GM12878 (cell line): ENCODE data around the gene NUP210L. TPM values are rescaled to one million over a fixed set of nuclear protein-coding genes. Genes with fewer than 3 reads are reported as not detected.

ENCODE experiments used
- ATAC-seq: fragments of 200-7000 bp; cut with Tn5 transposase; 3 replicates; pipeline ENCODE4 v1.9.1; 2020; ENCODE audit warnings: mild to moderate bottlenecking, moderate library complexity
- BruUV-seq: library from RNA; stranded (reverse); fragments of 400-500 nt; replicated peaks from 2 replicates; lab custom pipeline; 2021; lab: Mats Ljungman, UMichigan
- CTCF ChIA-PET: fragments of 300-600 bp; sonication (Branson Sonifier 250); formaldehyde crosslinking; extraction: SDS; loops from one replicate; lab custom pipeline; 2021; ENCODE audit warnings: inconsistent platforms; lab: Yijun Ruan, JAX
- POLR2A ChIA-PET: fragments of 350-600 bp; formaldehyde crosslinking; extraction: SDS; loops from one replicate; lab custom pipeline; 2021; ENCODE audit warnings: inconsistent platforms; lab: Charles Lee
- RAD21 ChIA-PET: fragments of 300-600 bp; sonication (Branson Sonifier 250); formaldehyde crosslinking; loops from one replicate; lab custom pipeline; 2023; ENCODE audit warnings: antibody characterized with exemption; ENCODE audit not compliant: unreplicated experiment; lab: Charles Lee
- SMC1A ChIA-PET: fragments of 300-600 bp; sonication (Branson Sonifier 250); formaldehyde crosslinking; loops from one replicate; lab custom pipeline; 2023; ENCODE audit not compliant: unreplicated experiment, uncharacterized antibody; lab: Charles Lee
- DNase-seq: peaks from one replicate; pipeline ENCODE4 v3.0.0-alpha.2; 2011; ENCODE audit warnings: low read depth, low spot score
- FAIRE-seq: peaks from 3 replicates; lab custom pipeline; 2011; peaks lifted over from hg19 to GRCh38; lab: Jason Lieb, UNC
- H2AFZ ChIP-seq: 2 replicates; pipeline ENCODE4 v1.6.0; 2011; ENCODE audit warnings: low read depth, low read length, control low read depth; ENCODE audit not compliant: control insufficient read depth
- H3K27ac ChIP-seq: 2 replicates; pipeline ENCODE4 v1.5.1; 2011; ENCODE audit warnings: control low read depth; ENCODE audit not compliant: control insufficient read depth, insufficient read depth
- H3K27me3 ChIP-seq, 2 experiments: replicated peaks in 1 of 2; 2 replicates each; pipeline versions ENCODE4 v1.6.0 to v1.6.1; 2011; ENCODE audit warnings: low read length in 1 of 2; ENCODE audit not compliant: control insufficient read depth in 2 of 2, insufficient read depth in 2 of 2
- H3K36me3 ChIP-seq, 2 experiments: 2 replicates each; pipeline ENCODE4 v1.5.1; 2011; ENCODE audit warnings: low read length in 1 of 2; ENCODE audit not compliant: control insufficient read depth in 2 of 2, insufficient read depth in 2 of 2
- H3K4me1 ChIP-seq: 2 replicates; pipeline ENCODE4 v1.6.1; 2011; ENCODE audit warnings: mild to moderate bottlenecking, low read length, moderate library complexity, mixed read lengths; ENCODE audit not compliant: control insufficient read depth, insufficient read depth
- H3K4me2 ChIP-seq: 2 replicates; pipeline ENCODE4 v1.6.0; 2011; ENCODE audit warnings: control low read depth; ENCODE audit not compliant: control insufficient read depth, insufficient read depth
- H3K4me3 ChIP-seq: fragments of 200-600 bp; sonication (generic); 2 replicates; pipeline ENCODE4 v1.5.1; 2016
- H3K79me2 ChIP-seq: 2 replicates; pipeline ENCODE4 v1.6.0; 2011; ENCODE audit warnings: low read length; ENCODE audit not compliant: control insufficient read depth, insufficient read depth
- H3K9ac ChIP-seq: 2 replicates; pipeline ENCODE4 v1.8.0; 2011; ENCODE audit warnings: low read length, control low read depth, mixed read lengths; ENCODE audit not compliant: control insufficient read depth, insufficient read depth
- H3K9me3 ChIP-seq: replicated peaks from 3 replicates; pipeline ENCODE4 v1.5.1; 2011; ENCODE audit warnings: mild to moderate bottlenecking, low read length; ENCODE audit not compliant: control insufficient read depth, insufficient read depth
- H4K20me1 ChIP-seq: 2 replicates; pipeline ENCODE4 v1.6.0; 2011; ENCODE audit not compliant: control insufficient read depth, insufficient read depth
- ASH2L ChIP-seq: fragments of 300-600, 200-600 bp; sonication (generic); IDR thresholded peaks from 2 replicates; pipeline ENCODE4 v1.6.1; 2017; ENCODE audit warnings: low read depth, mild to moderate bottlenecking, borderline replicate concordance
- CBX5 ChIP-seq: sonication (generic); IDR thresholded peaks from 2 replicates; pipeline ENCODE4 v1.6.1; 2016; ENCODE audit warnings: low read depth, moderate library complexity, mild to moderate bottlenecking, inconsistent platforms
- FOXM1 ChIP-seq: IDR thresholded peaks from 2 replicates; pipeline ENCODE4 v1.6.1; 2012; ENCODE audit warnings: low read depth, mild to moderate bottlenecking, inconsistent platforms, low read length, moderate library complexity
- HDAC2 ChIP-seq: fragments of 200-600 bp; sonication (generic); IDR thresholded peaks from 2 replicates; pipeline ENCODE4 v1.6.1; 2017
- POU2F2 ChIP-seq: IDR thresholded peaks from 3 replicates; pipeline ENCODE4 v1.6.1; 2011; ENCODE audit warnings: low read depth, mild to moderate bottlenecking, low read length, borderline replicate concordance
- ZNF274 ChIP-seq: IDR thresholded peaks from one replicate; pipeline ENCODE4 v1.8.0; 2011; ENCODE audit not compliant: insufficient read length, insufficient read depth
- WGBS: methylation state at CpG from one replicate; pipeline ENCODE4 v1.1.6; 2016; ENCODE audit warnings: low lambda C conversion rate; ENCODE audit not compliant: insufficient replicate concordance, insufficient coverage; ENCODE audit errors: missing lambda C conversion rate; 5-methylcytosine and 5-hydroxymethylcytosine counted together
- in situ Hi-C: fragments of 300-500 bp; cut with MboI; formaldehyde crosslinking; loops from 9 replicates; pipeline ENCODE4 v1.14.3; 2018; ENCODE audit warnings: mixed read lengths
- intact Hi-C: fragments of 100-400 bp; cut with micrococcal nuclease; formaldehyde crosslinking; loops from one replicate; pipeline ENCODE4 v1.14.2; 2022; ENCODE audit not compliant: unreplicated experiment
- polyA plus RNA-seq, 11 experiments: library from polyadenylated mRNA; depleted of rRNA in 4 of 11; unstranded in 6 of 11; stranded (reverse) in 5 of 11; fragments of >200 nt; fragmentation: Nextera tagmentation in 4 of 11; fragmentation: Illumina TruSeq in 1 of 11; extraction: Ambion mirVana in 4 of 11; extraction: Trizol in 1 of 11; gene quantifications; 1 replicate in 1 of 11; 2 replicates in 10 of 11; pipeline versions ENCODE4 v1.2.1 to v1.2.3, GENCODE V29; 2011 to 2016; ENCODE audit warnings: inconsistent platforms in 2 of 11, missing spikeins in 2 of 11, low read depth in 1 of 11
- total RNA-seq, 4 experiments: library from RNA; depleted of rRNA in 3 of 4; stranded (reverse); fragments of >200 nt in 3 of 4; fragmentation: Illumina TruSeq in 1 of 4; extraction: Trizol in 1 of 4; gene quantifications; 2 replicates each; pipeline versions ENCODE4 v1.2.1 to v1.2.3, GENCODE V29; 2013 to 2021
- TF ChIP-seq, protein P1 (sequence below): IDR thresholded peaks from 2 replicates; pipeline ENCODE4 v1.6.1; 2012; ENCODE audit warnings: improper control_type of control experiment, low read depth, low read length; ENCODE audit not compliant: insufficient replicate concordance
- TF ChIP-seq, protein P2 (sequence below): fragments of 450-650 bp; IDR thresholded peaks from 2 replicates; pipeline ENCODE4 v1.6.1; 2017; ENCODE audit warnings: low read depth, mild to moderate bottlenecking, moderate library complexity

The NUP210L gene
- total and polyA plus RNA-seq, 10 of the 15 experiments (the other 5 are each of a cell fraction or from before 2014, with no cell fraction given), result 0.04 to 0.08 (median 0.07) TPM; not detected in 7

DNA sequence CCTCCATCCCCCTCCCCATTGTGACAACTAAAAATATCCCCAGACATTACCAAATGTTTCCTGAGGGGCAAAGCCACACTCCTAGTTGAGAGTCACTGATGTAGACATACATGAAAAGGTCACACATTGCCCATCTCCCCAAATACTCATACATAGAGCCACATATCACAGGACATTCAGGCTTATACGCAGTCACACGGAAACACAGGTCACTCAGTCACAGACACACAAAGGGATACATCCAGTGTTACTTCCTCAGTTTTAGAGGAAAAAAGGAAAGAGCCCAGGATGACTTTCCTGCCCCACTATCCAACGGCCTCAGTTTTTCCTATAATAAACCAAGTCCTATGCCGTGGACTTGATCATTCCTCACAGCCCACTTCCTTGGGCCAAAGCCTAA is 193.5 kb downstream of the NUP210L start (continued):
- TF ChIP-seq, protein P1, sequence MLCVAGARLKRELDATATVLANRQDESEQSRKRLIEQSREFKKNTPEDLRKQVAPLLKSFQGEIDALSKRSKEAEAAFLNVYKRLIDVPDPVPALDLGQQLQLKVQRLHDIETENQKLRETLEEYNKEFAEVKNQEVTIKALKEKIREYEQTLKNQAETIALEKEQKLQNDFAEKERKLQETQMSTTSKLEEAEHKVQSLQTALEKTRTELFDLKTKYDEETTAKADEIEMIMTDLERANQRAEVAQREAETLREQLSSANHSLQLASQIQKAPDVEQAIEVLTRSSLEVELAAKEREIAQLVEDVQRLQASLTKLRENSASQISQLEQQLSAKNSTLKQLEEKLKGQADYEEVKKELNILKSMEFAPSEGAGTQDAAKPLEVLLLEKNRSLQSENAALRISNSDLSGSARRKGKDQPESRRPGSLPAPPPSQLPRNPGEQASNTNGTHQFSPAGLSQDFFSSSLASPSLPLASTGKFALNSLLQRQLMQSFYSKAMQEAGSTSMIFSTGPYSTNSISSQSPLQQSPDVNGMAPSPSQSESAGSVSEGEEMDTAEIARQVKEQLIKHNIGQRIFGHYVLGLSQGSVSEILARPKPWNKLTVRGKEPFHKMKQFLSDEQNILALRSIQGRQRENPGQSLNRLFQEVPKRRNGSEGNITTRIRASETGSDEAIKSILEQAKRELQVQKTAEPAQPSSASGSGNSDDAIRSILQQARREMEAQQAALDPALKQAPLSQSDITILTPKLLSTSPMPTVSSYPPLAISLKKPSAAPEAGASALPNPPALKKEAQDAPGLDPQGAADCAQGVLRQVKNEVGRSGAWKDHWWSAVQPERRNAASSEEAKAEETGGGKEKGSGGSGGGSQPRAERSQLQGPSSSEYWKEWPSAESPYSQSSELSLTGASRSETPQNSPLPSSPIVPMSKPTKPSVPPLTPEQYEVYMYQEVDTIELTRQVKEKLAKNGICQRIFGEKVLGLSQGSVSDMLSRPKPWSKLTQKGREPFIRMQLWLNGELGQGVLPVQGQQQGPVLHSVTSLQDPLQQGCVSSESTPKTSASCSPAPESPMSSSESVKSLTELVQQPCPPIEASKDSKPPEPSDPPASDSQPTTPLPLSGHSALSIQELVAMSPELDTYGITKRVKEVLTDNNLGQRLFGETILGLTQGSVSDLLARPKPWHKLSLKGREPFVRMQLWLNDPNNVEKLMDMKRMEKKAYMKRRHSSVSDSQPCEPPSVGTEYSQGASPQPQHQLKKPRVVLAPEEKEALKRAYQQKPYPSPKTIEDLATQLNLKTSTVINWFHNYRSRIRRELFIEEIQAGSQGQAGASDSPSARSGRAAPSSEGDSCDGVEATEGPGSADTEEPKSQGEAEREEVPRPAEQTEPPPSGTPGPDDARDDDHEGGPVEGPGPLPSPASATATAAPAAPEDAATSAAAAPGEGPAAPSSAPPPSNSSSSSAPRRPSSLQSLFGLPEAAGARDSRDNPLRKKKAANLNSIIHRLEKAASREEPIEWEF, result no peak

DNA sequence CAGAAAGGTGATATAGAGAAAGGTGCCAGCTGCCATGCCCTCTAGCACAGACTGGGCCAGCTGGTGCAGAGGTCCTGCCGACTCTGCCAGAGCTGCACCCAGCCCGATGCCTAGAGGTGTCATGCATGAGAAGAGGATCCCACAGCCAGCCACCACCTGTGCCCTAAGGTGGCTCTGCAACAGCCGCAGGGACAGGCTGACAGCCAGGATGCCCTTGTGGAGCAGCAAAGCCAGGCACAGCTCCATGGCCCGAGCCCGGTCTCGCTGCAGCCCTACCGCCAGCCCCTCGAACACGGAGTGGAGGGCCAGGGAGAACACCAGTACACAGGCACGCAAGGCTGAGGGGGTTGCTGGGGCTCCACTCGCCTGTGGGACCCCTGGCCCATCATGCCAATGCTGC is 194.7 kb downstream of the NUP210L start:
- SMC1A ChIA-PET, result no interaction called here
- H3K4me3 ChIP-seq, result no peak overlapping the region
- H3K79me2 ChIP-seq, result peaks cover 69% of the 10 kb centered on the region
- RAD21 ChIA-PET, result interaction anchor here (1.6 to 2.0 kb wide), 2 partner anchors 16 to 39 kb away, joined by 3 to 4 read pairs; no protein-coding TSS in a partner anchor
- CTCF ChIA-PET, result no interaction called here
- H3K36me3 ChIP-seq, result peaks cover 9 to 15% of the 10 kb centered on the region in 2 experiments
- ATAC-seq (no peak), DNase-seq (no peak), FAIRE-seq (no peak)
- H2AFZ ChIP-seq, result no peak overlapping the region
- no peak overlapping the region for H3K9ac ChIP-seq
- H3K4me2 ChIP-seq, result no peak overlapping the region
- no peak overlapping the region for H3K27ac ChIP-seq
- H3K9me3 ChIP-seq, result no peaks in the 10 kb centered on the region
- no TSS peak for BruUV-seq
- TF ChIP-seq CBX5 (no peak), HDAC2 (no peak), ZNF274 (no peak), FOXM1 (no peak), POU2F2 (no peak), ASH2L (no peak)
- TF ChIP-seq, protein P2, sequence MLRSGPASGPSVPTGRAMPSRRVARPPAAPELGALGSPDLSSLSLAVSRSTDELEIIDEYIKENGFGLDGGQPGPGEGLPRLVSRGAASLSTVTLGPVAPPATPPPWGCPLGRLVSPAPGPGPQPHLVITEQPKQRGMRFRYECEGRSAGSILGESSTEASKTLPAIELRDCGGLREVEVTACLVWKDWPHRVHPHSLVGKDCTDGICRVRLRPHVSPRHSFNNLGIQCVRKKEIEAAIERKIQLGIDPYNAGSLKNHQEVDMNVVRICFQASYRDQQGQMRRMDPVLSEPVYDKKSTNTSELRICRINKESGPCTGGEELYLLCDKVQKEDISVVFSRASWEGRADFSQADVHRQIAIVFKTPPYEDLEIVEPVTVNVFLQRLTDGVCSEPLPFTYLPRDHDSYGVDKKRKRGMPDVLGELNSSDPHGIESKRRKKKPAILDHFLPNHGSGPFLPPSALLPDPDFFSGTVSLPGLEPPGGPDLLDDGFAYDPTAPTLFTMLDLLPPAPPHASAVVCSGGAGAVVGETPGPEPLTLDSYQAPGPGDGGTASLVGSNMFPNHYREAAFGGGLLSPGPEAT, result no peak
- intact Hi-C loops (no loop called here), in situ Hi-C loops (no loop called here)
- H3K27me3 ChIP-seq, result no peaks in the 10 kb centered on the region
- H4K20me1 ChIP-seq, result peaks cover 5% of the 10 kb centered on the region; the same call in 1 of the 2 replicates
- POLR2A ChIA-PET, result interaction anchor here (0.5 to 10.0 kb wide), 4 partner anchors 16 to 648 kb away, joined by 3 to 132 read pairs (median 3); partner anchors contain the start of genes JTB and UBAP2L
- WGBS, result 92% methylated on average over 10 of the region's 11 CpGs
- H3K4me1 ChIP-seq, result peaks cover 11% of the 10 kb centered on the region; the same call in 1 of the 2 replicates
